ENCODE data around the gene APBA2. TPM values are rescaled to one million over a fixed set of nuclear protein-coding genes. Genes with fewer than 3 reads are reported as not detected.

Gene APBA2
- total RNA-seq, 1 experiment from 2014 or later = 12.9 TPM

- POLR2A ChIA-PET (ENCODE audit: low non-redundant PET) = no interaction called here
- Histone ChIP-seq H3K4me3 (ENCODE audit: low read depth, low read length, poor library complexity, severe bottlenecking) (no peak overlapping the region), H3K9me3 (ENCODE audit: low read depth, low read length, poor library complexity, severe bottlenecking) (no peaks in the 10 kb centered on the region), H3K4me1 (ENCODE audit: insufficient read depth, low read length, poor library complexity, severe bottlenecking) (no peaks in the 10 kb centered on the region), H3K27ac (ENCODE audit: low read depth, low read length, poor library complexity, severe bottlenecking) (no peak overlapping the region), H3K36me3 (ENCODE audit: insufficient read depth, low read length, poor library complexity, severe bottlenecking) (no peaks in the 10 kb centered on the region), H3K27me3 (replicated peaks; ENCODE audit: insufficient read depth, low read depth, low read length, poor library complexity) (no peaks in the 10 kb centered on the region)
- intact Hi-C loops (cut with micrococcal nuclease; ENCODE audit: unreplicated experiment) = no loop called here
- DNase-seq (ENCODE audit: low spot score) = no peak
- TF ChIP-seq CTCF (conservative IDR thresholded peaks at IDR 0.05; ENCODE audit: low read depth, low read length) = no peak
- TF ChIP-seq EZH2 (IDR thresholded peaks at IDR 0.05; ENCODE audit: borderline replicate concordance, low read depth, low read length, poor library complexity, severe bottlenecking) = no peak
- no TSS peak for BruUV-seq (replicated peaks)
- CTCF ChIA-PET = no interaction called here
These were observed 205.9 kb downstream of the APBA2 start for GRCh38 chr15:29091666-29092065.

GRCh38 chr15:29092376-29093064 is 206.7 kb downstream of the APBA2 start:
- Histone ChIP-seq H3K27ac (ENCODE audit: low read depth, low read length, poor library complexity, severe bottlenecking) (no peak overlapping the region), H3K4me3 (ENCODE audit: low read depth, low read length, poor library complexity, severe bottlenecking) (no peak overlapping the region), H3K4me1 (ENCODE audit: insufficient read depth, low read length, poor library complexity, severe bottlenecking) (no peaks in the 10 kb centered on the region), H3K9me3 (ENCODE audit: low read depth, low read length, poor library complexity, severe bottlenecking) (no peaks in the 10 kb centered on the region), H3K36me3 (ENCODE audit: insufficient read depth, low read length, poor library complexity, severe bottlenecking) (no peaks in the 10 kb centered on the region), H3K27me3 (replicated peaks; ENCODE audit: insufficient read depth, low read depth, low read length, poor library complexity) (no peaks in the 10 kb centered on the region)
- intact Hi-C loops (cut with micrococcal nuclease; ENCODE audit: unreplicated experiment) = no loop called here
- TF ChIP-seq EZH2 (IDR thresholded peaks at IDR 0.05; ENCODE audit: borderline replicate concordance, low read depth, low read length, poor library complexity, severe bottlenecking) (no peak), CTCF (conservative IDR thresholded peaks at IDR 0.05; ENCODE audit: low read depth, low read length) (no peak)
- BruUV-seq (replicated peaks) = no TSS peak
- DNase-seq (ENCODE audit: low spot score) = no peak
- POLR2A ChIA-PET (ENCODE audit: low non-redundant PET) = no interaction called here
- CTCF ChIA-PET = interaction anchor here (0.9 kb wide), 1 partner anchor 10 kb away, joined by 3 read pairs; no protein-coding TSS in a partner anchor

- DNase-seq (ENCODE audit: low spot score) = no peak
- no peak overlapping the region for H3K27ac ChIP-seq (ENCODE audit: low read depth, low read length, poor library complexity, severe bottlenecking)
- H3K4me1 ChIP-seq (ENCODE audit: insufficient read depth, low read length, poor library complexity, severe bottlenecking) = no peaks in the 10 kb centered on the region
- H3K4me3 ChIP-seq (ENCODE audit: low read depth, low read length, poor library complexity, severe bottlenecking) = no peak overlapping the region
- ChIA-PET POLR2A (ENCODE audit: low non-redundant PET) (no interaction called here), CTCF (interaction anchor here (0.9 kb wide), 1 partner anchor 9 kb away, joined by 3 read pairs; no protein-coding TSS in a partner anchor)
- no peaks in the 10 kb centered on the region for H3K9me3 ChIP-seq (ENCODE audit: low read depth, low read length, poor library complexity, severe bottlenecking)
- BruUV-seq (replicated peaks) = no TSS peak
- TF ChIP-seq EZH2 (IDR thresholded peaks at IDR 0.05; ENCODE audit: borderline replicate concordance, low read depth, low read length, poor library complexity, severe bottlenecking) (no peak), CTCF (conservative IDR thresholded peaks at IDR 0.05; ENCODE audit: low read depth, low read length) (no peak)
- no peaks in the 10 kb centered on the region for H3K27me3 ChIP-seq (replicated peaks; ENCODE audit: insufficient read depth, low read depth, low read length, poor library complexity)
- intact Hi-C loops (cut with micrococcal nuclease; ENCODE audit: unreplicated experiment) = no loop called here
- H3K36me3 ChIP-seq (ENCODE audit: insufficient read depth, low read length, poor library complexity, severe bottlenecking) = no peaks in the 10 kb centered on the region
These were observed 207.3 kb downstream of the APBA2 start for GRCh38 chr15:29093065-29093435.
